DMS 273 (cell line): ENCODE data around the gene GOLGA8S.
"Not testable (repeated sequence)": the region's sequence is repeated elsewhere in the genome, so short reads cannot be mapped to it uniquely, and the experiment has no call there.

Experiments used
- DNase-seq: peaks from one replicate; lab custom pipeline; 2025; ENCODE audit not compliant: unreplicated experiment; lab: John Stamatoyannopoulos, UW

Gene GOLGA8S

GRCh38 chr15:23354448-23354847, at the start of gene GOLGA8S:
Gene GOLGA8S, plus strand, starts transcription at chr15:23354748. Its CDS starts 62 bp downstream, at chr15:23354810.
- DNase-seq: not testable (repeated sequence)

- DNase-seq: not testable (repeated sequence)
These were observed 49.7 kb upstream of the GOLGA8S start for GRCh38 chr15:23304805-23305204.

GRCh38 chr15:23305921-23306320, 48.6 kb upstream of the GOLGA8S start:
- not testable (repeated sequence) for DNase-seq

GRCh38 chr15:23311233-23311632, 43.3 kb upstream of the GOLGA8S start:
- DNase-seq: not testable (repeated sequence)

GRCh38 chr15:23334096-23334495, 20.5 kb upstream of the GOLGA8S start, which contains the start of gene GOLGA6L26:
Gene GOLGA6L26, minus strand, starts transcription at chr15:23334196. Its CDS starts 61 bp downstream, at chr15:23334135.
- not testable (repeated sequence) for DNase-seq

GRCh38 chr15:23362622-23363021, 8.1 kb downstream of the GOLGA8S start:
- DNase-seq: not testable (repeated sequence)

GRCh38 chr15:23364261-23364660, 9.7 kb downstream of the GOLGA8S start:
- DNase-seq: not testable (repeated sequence)

GRCh38 chr15:23370578-23370977, 16.0 kb downstream of the GOLGA8S start:
- DNase-seq: no peak

GRCh38 chr15:23371134-23371533, 16.6 kb downstream of the GOLGA8S start:
- not testable (repeated sequence) for DNase-seq

GRCh38 chr15:23371868-23372267, 17.3 kb downstream of the GOLGA8S start:
- not testable (repeated sequence) for DNase-seq

GRCh38 chr15:23372284-23372683, 17.7 kb downstream of the GOLGA8S start:
- DNase-seq: no peak

- DNase-seq: not testable (repeated sequence)
These were observed 18.5 kb downstream of the GOLGA8S start for GRCh38 chr15:23372891-23373600.

- not testable (repeated sequence) for DNase-seq
These were observed 19.7 kb downstream of the GOLGA8S start for GRCh38 chr15:23374226-23374625.

- DNase-seq: not testable (repeated sequence)
These were observed 24.4 kb downstream of the GOLGA8S start for GRCh38 chr15:23378946-23379345.

GRCh38 chr15:23380700-23381099, 26.2 kb downstream of the GOLGA8S start:
- not testable (repeated sequence) for DNase-seq

GRCh38 chr15:23381192-23381591, 26.6 kb downstream of the GOLGA8S start:
- not testable (repeated sequence) for DNase-seq

- DNase-seq: no peak
These were observed 29.8 kb downstream of the GOLGA8S start for GRCh38 chr15:23384371-23384770.

GRCh38 chr15:23385886-23386430, 31.4 kb downstream of the GOLGA8S start:
- DNase-seq: peak; percentile 2

GRCh38 chr15:23387621-23388190, 33.2 kb downstream of the GOLGA8S start:
- no peak for DNase-seq

GRCh38 chr15:23395030-23395692, 40.6 kb downstream of the GOLGA8S start:
- no peak for DNase-seq

GRCh38 chr15:23395832-23396231, 41.3 kb downstream of the GOLGA8S start:
- DNase-seq: no peak
